ENCODE results near the gene ATG7. TPM values are rescaled to one million over a fixed set of nuclear protein-coding genes. Genes with fewer than 3 reads are reported as not detected.
"Not testable (repeated sequence)": the region's sequence is repeated elsewhere in the genome, so short reads cannot be mapped to it uniquely, and the experiment has no call there.

Gene ATG7
- total RNA-seq, 1 donor from 2014 or later = 53.5 TPM

DNA sequence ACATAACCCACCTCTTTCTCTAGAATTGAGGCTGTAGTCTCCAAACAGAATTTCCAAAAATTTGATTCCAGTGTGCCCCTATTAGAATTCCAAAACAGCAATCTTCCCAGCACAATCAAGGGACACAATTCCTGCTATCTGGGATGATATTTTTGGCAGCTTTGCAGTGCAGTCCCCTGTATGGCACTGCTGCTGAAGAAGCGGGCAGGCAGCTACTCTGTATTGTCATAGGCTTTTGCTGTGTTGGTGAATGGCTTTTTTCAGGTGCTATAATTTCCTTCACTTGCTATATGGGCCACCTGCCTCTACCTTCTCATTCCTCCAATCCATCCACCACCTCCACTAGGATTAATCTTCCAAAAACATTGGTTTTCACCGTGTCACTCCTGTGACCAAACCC, 226.0 kb downstream of the ATG7 start:
- Histone ChIP-seq H3K9ac (no peak overlapping the region), H3K27ac (no peak overlapping the region), H2AFZ (replicated peaks) (no peak overlapping the region), H3K4me2 (no peak overlapping the region), H3K27me3 (no peaks in the 10 kb centered on the region), H3K4me3 (no peak overlapping the region), H3F3A (ENCODE audit: low read depth) (peaks cover 15% of the 10 kb centered on the region), H3K79me2 (ENCODE audit: low read depth) (no peaks in the 10 kb centered on the region), H3K4me1 (peaks cover 21% of the 10 kb centered on the region), H3K9me3 (ENCODE audit: low read depth) (no peaks in the 10 kb centered on the region), H3K36me3 (no peaks in the 10 kb centered on the region), H4K20me1 (ENCODE audit: low read depth) (peaks cover 14% of the 10 kb centered on the region)
- TF ChIP-seq EZH2 (IDR thresholded peaks at IDR 0.05) (no peak), EZH2phosphoT487 (IDR thresholded peaks at IDR 0.05) (no peak)
- TF ChIP-seq, protein P1, sequence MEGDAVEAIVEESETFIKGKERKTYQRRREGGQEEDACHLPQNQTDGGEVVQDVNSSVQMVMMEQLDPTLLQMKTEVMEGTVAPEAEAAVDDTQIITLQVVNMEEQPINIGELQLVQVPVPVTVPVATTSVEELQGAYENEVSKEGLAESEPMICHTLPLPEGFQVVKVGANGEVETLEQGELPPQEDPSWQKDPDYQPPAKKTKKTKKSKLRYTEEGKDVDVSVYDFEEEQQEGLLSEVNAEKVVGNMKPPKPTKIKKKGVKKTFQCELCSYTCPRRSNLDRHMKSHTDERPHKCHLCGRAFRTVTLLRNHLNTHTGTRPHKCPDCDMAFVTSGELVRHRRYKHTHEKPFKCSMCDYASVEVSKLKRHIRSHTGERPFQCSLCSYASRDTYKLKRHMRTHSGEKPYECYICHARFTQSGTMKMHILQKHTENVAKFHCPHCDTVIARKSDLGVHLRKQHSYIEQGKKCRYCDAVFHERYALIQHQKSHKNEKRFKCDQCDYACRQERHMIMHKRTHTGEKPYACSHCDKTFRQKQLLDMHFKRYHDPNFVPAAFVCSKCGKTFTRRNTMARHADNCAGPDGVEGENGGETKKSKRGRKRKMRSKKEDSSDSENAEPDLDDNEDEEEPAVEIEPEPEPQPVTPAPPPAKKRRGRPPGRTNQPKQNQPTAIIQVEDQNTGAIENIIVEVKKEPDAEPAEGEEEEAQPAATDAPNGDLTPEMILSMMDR (IDR thresholded peaks at IDR 0.05) = no peak
- peaks cover 13% of the 10 kb centered on the region for H3K9me3 Mint-ChIP-seq
- peaks cover 13% of the 10 kb centered on the region for H3K36me3 Mint-ChIP-seq
- DNase-seq (ENCODE audit: low spot score) = no peak
- peaks cover 2% of the 10 kb centered on the region for H3K27me3 Mint-ChIP-seq (ENCODE audit: insufficient read depth, low read depth)
- no peak overlapping the region for H3K27ac Mint-ChIP-seq
- peaks cover 45% of the 10 kb centered on the region for H3K4me1 Mint-ChIP-seq
- no peak overlapping the region for H3K4me3 Mint-ChIP-seq

DNA sequence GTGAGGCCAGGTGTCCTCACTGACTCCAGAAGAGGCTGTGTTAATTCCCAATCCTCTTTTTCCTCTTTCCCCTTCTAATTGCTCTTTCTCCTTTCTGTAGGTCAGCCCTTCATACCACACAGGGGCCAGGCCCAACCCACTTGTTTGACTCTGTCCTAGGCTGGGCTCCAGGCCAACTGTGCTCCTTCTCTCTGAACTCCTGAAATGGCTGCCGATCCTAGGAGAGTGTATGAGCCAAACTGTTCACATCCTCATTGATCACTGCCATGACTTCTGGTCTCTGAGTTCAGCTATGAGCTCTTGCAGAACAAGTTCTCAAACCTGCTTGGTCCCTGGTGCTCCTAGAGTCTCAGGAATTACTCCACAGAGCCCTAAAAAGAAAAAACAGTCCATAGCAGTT, 226.4 kb downstream of the ATG7 start:
- Histone ChIP-seq H2AFZ (replicated peaks) (no peak overlapping the region), H3K9me3 (ENCODE audit: low read depth) (no peaks in the 10 kb centered on the region), H4K20me1 (ENCODE audit: low read depth) (peaks cover 14% of the 10 kb centered on the region), H3K27me3 (no peaks in the 10 kb centered on the region), H3K4me1 (peaks cover 21% of the 10 kb centered on the region), H3K79me2 (ENCODE audit: low read depth) (no peaks in the 10 kb centered on the region), H3K4me2 (no peak overlapping the region), H3F3A (ENCODE audit: low read depth) (peaks cover 15% of the 10 kb centered on the region), H3K4me3 (no peak overlapping the region), H3K27ac (no peak overlapping the region), H3K36me3 (no peaks in the 10 kb centered on the region), H3K9ac (no peak overlapping the region)
- Mint-ChIP-seq H3K27ac (peak overlapping the region; percentile 89), H3K27me3 (ENCODE audit: insufficient read depth, low read depth) (no peaks in the 10 kb centered on the region), H3K4me1 (peaks cover 45% of the 10 kb centered on the region), H3K9me3 (peaks cover 9% of the 10 kb centered on the region), H3K4me3 (no peak overlapping the region), H3K36me3 (peaks cover 8% of the 10 kb centered on the region)
- no peak for DNase-seq (ENCODE audit: low spot score)
- TF ChIP-seq, protein P1 (IDR thresholded peaks at IDR 0.05) = no peak
- TF ChIP-seq EZH2phosphoT487 (IDR thresholded peaks at IDR 0.05) (no peak), EZH2 (IDR thresholded peaks at IDR 0.05) (no peak)

DNA sequence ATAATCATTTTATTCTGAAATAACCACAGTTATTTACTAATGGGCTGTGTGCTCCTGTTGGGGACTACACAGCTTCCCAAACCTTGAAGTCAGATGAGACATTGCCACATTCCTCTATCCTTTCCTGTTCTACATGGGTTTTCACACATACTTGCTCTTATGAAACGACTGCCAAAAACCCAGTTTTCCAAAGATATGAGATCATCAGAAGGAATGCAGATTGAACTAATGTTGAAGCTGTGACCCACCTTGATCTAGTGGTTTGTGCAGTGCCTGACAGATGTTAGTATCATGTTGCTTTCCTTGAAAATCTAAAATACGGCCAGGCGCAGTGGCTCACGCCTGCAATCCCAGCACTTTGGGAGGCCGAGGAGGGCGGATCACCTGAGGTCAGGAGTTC, 226.9 kb downstream of the ATG7 start:
- Histone ChIP-seq H2AFZ (replicated peaks) (no peak overlapping the region), H3K79me2 (ENCODE audit: low read depth) (no peaks in the 10 kb centered on the region), H4K20me1 (ENCODE audit: low read depth) (peaks cover 14% of the 10 kb centered on the region), H3K9me3 (ENCODE audit: low read depth) (no peaks in the 10 kb centered on the region), H3K4me3 (no peak overlapping the region), H3F3A (ENCODE audit: low read depth) (peaks cover 15% of the 10 kb centered on the region), H3K4me2 (no peak overlapping the region), H3K27ac (no peak overlapping the region), H3K9ac (no peak overlapping the region), H3K36me3 (no peaks in the 10 kb centered on the region), H3K27me3 (no peaks in the 10 kb centered on the region), H3K4me1 (peaks cover 21% of the 10 kb centered on the region)
- no peaks in the 10 kb centered on the region for H3K27me3 Mint-ChIP-seq (ENCODE audit: insufficient read depth, low read depth)
- no peak overlapping the region for H3K4me3 Mint-ChIP-seq
- DNase-seq (ENCODE audit: low spot score) = no peak
- peaks cover 3% of the 10 kb centered on the region for H3K36me3 Mint-ChIP-seq
- peaks cover 4% of the 10 kb centered on the region for H3K9me3 Mint-ChIP-seq
- no peak overlapping the region for H3K27ac Mint-ChIP-seq
- TF ChIP-seq EZH2phosphoT487 (IDR thresholded peaks at IDR 0.05) (no peak), EZH2 (IDR thresholded peaks at IDR 0.05) (no peak)
- TF ChIP-seq, protein P1 (IDR thresholded peaks at IDR 0.05) = no peak
- H3K4me1 Mint-ChIP-seq = peaks cover 42% of the 10 kb centered on the region

- not testable (repeated sequence) for H3K27ac Mint-ChIP-seq; H3K9me3 Mint-ChIP-seq; H3K79me2 ChIP-seq (ENCODE audit: low read depth); H2AFZ ChIP-seq (replicated peaks); H3K4me3 Mint-ChIP-seq; H3K36me3 Mint-ChIP-seq; H3K27me3 ChIP-seq; H3K4me1 ChIP-seq; H3K4me3 ChIP-seq; H3K9me3 ChIP-seq (ENCODE audit: low read depth); H4K20me1 ChIP-seq (ENCODE audit: low read depth); H3F3A ChIP-seq (ENCODE audit: low read depth); H3K9ac ChIP-seq; H3K4me2 ChIP-seq; DNase-seq (ENCODE audit: low spot score); H3K27ac ChIP-seq; H3K27me3 Mint-ChIP-seq (ENCODE audit: insufficient read depth, low read depth); H3K36me3 ChIP-seq
- H3K4me1 Mint-ChIP-seq = peaks cover 23% of the 10 kb centered on the region
These were observed 230.2 kb downstream of the ATG7 start for GRCh38 chr3:11502413-11502812.

All from neural progenitor cell (in vitro differentiated cells).